HEK293 (cell line): ENCODE data around the gene OR5K4.

Source experiments
- GLI4 ChIP-seq: fragments of 450-650 bp; formaldehyde crosslinking; IDR thresholded peaks from 2 replicates; pipeline ENCODE4 v1.5.1; 2016; ENCODE audit warnings: missing biosample characterization, missing genetic modification characterization
- KLF9 ChIP-seq: fragments of 450-650 bp; formaldehyde crosslinking; IDR thresholded peaks from 2 replicates; pipeline ENCODE4 v1.5.1; 2016; ENCODE audit warnings: missing biosample characterization, missing genetic modification characterization, low read depth
- SP3 ChIP-seq: fragments of 450-650 bp; formaldehyde crosslinking; IDR thresholded peaks from 2 replicates; pipeline ENCODE4 v1.5.1; 2016; ENCODE audit warnings: missing biosample characterization, missing genetic modification characterization
- ZNF211 ChIP-seq: fragments of 450-650 bp; formaldehyde crosslinking; IDR thresholded peaks from 2 replicates; pipeline ENCODE4 v1.5.1; 2016; ENCODE audit warnings: low read depth, missing biosample characterization, missing genetic modification characterization
- ZNF266 ChIP-seq: fragments of 450-650 bp; formaldehyde crosslinking; IDR thresholded peaks from 2 replicates; pipeline ENCODE4 v1.5.1; 2016; ENCODE audit warnings: missing biosample characterization, missing genetic modification characterization, low read depth
- ZNF394 ChIP-seq: fragments of 450-650 bp; formaldehyde crosslinking; IDR thresholded peaks from 2 replicates; pipeline ENCODE4 v1.5.1; 2016; ENCODE audit warnings: missing biosample characterization, missing genetic modification characterization, mild to moderate bottlenecking, moderate library complexity, borderline replicate concordance
- ZNF426 ChIP-seq: fragments of 450-650 bp; formaldehyde crosslinking; IDR thresholded peaks from 2 replicates; pipeline ENCODE4 v1.5.1; 2017; ENCODE audit warnings: missing biosample characterization, missing genetic modification characterization, mild to moderate bottlenecking, inconsistent platforms, moderate library complexity
- ZNF623 ChIP-seq: fragments of 450-650 bp; formaldehyde crosslinking; IDR thresholded peaks from 2 replicates; pipeline ENCODE4 v1.5.1; 2016; ENCODE audit warnings: missing biosample characterization, missing genetic modification characterization
- ZNF660 ChIP-seq: fragments of 450-650 bp; IDR thresholded peaks from 2 replicates; pipeline ENCODE4 v1.5.1; 2018; ENCODE audit warnings: missing biosample characterization, mild to moderate bottlenecking, missing genetic modification characterization
- TF ChIP-seq, protein P1 (sequence below): fragments of 450-650 bp; formaldehyde crosslinking; IDR thresholded peaks from 2 replicates; pipeline ENCODE4 v1.5.1; 2016; ENCODE audit warnings: missing biosample characterization, missing genetic modification characterization
- TF ChIP-seq, protein P2 (sequence below): fragments of 450-650 bp; formaldehyde crosslinking; IDR thresholded peaks from 2 replicates; pipeline ENCODE4 v1.5.1; 2016; ENCODE audit warnings: missing biosample characterization, missing genetic modification characterization
- TF ChIP-seq, protein P3 (sequence below): fragments of 450-650 bp; formaldehyde crosslinking; IDR thresholded peaks from 2 replicates; pipeline ENCODE4 v1.5.1; 2016; ENCODE audit warnings: missing biosample characterization, missing genetic modification characterization

DNA sequence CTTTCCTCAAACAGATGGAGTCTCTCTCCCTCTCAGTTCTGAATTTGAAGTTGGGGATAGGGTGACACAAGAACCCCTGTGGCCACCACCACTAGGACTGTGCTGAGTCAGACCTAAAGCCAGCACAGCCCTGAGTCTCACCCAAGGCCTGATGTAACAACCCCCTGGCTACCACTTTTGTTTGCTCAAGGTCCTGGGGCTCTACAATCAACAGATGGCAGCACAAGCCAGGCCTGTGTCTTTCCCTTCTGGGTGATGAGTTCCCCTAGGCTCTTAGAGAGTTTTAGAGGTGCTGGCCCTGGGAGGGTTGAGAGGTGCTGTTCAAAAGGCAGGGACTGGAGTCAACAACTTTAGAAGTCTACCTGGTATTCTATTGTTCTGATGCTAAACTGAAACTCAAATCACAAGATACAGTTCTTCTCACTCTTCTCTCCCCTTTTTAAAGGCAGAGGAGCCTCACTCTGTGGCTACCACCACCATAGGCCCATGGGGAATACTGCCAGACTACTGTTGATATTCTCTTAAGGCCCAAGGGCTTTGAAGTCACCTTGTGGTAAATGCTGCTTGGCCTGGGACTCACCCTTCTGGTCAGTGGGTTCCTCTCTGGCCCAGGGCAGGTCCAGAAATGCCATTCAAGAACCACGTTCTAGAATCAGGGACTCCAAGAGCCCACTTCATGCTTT lies 6.5 kb downstream of the OR5K4 start:
- TF ChIP-seq, protein P1, sequence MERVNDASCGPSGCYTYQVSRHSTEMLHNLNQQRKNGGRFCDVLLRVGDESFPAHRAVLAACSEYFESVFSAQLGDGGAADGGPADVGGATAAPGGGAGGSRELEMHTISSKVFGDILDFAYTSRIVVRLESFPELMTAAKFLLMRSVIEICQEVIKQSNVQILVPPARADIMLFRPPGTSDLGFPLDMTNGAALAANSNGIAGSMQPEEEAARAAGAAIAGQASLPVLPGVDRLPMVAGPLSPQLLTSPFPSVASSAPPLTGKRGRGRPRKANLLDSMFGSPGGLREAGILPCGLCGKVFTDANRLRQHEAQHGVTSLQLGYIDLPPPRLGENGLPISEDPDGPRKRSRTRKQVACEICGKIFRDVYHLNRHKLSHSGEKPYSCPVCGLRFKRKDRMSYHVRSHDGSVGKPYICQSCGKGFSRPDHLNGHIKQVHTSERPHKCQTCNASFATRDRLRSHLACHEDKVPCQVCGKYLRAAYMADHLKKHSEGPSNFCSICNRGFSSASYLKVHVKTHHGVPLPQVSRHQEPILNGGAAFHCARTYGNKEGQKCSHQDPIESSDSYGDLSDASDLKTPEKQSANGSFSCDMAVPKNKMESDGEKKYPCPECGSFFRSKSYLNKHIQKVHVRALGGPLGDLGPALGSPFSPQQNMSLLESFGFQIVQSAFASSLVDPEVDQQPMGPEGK (tag by site-specific recombination), result no peak
- TF ChIP-seq, protein P2, sequence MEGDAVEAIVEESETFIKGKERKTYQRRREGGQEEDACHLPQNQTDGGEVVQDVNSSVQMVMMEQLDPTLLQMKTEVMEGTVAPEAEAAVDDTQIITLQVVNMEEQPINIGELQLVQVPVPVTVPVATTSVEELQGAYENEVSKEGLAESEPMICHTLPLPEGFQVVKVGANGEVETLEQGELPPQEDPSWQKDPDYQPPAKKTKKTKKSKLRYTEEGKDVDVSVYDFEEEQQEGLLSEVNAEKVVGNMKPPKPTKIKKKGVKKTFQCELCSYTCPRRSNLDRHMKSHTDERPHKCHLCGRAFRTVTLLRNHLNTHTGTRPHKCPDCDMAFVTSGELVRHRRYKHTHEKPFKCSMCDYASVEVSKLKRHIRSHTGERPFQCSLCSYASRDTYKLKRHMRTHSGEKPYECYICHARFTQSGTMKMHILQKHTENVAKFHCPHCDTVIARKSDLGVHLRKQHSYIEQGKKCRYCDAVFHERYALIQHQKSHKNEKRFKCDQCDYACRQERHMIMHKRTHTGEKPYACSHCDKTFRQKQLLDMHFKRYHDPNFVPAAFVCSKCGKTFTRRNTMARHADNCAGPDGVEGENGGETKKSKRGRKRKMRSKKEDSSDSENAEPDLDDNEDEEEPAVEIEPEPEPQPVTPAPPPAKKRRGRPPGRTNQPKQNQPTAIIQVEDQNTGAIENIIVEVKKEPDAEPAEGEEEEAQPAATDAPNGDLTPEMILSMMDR (tag by site-specific recombination), result no peak
- TF ChIP-seq, protein P3, sequence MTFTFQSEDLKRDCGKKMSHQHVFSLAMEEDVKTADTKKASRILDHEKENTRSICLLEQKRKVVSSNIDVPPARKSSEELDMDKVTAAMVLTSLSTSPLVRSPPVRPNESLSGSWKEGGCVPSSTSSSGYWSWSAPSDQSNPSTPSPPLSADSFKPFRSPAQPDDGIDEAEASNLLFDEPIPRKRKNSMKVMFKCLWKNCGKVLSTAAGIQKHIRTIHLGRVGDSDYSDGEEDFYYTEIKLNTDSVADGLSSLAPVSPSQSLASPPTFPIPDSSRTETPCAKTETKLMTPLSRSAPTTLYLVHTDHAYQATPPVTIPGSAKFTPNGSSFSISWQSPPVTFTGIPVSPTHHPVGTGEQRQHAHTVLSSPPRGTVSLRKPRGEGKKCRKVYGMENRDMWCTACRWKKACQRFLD (tag by site-specific recombination), result no peak
- no peak for TF ChIP-seq KLF9 (tag by site-specific recombination)
- no peak for TF ChIP-seq ZNF394 (tag by site-specific recombination)
- TF ChIP-seq SP3, result no peak
- no peak for TF ChIP-seq ZNF266 (tag by site-specific recombination)
- TF ChIP-seq ZNF623 (tag by site-specific recombination), result no peak
- TF ChIP-seq ZNF660 (tag by site-specific recombination), result no peak
- no peak for TF ChIP-seq ZNF426
- TF ChIP-seq ZNF211 (tag by site-specific recombination), result no peak
- TF ChIP-seq GLI4 (tag by site-specific recombination), result no peak
